Panc1 (cell line): ENCODE results near the gene PLD3.

ENCODE experiments used
- CTCF ChIP-seq: fragments of 450-650 bp; IDR thresholded peaks from 2 replicates; pipeline ENCODE4 v1.5.1; 2017; ENCODE audit warnings: mild to moderate bottlenecking
- POLR2AphosphoS5 ChIP-seq: IDR thresholded peaks from 2 replicates; pipeline ENCODE4 v1.6.1; 2012; ENCODE audit warnings: mild to moderate bottlenecking, low read depth, low read length, moderate library complexity
- REST ChIP-seq, 2 experiments: IDR thresholded peaks; 2 replicates each; pipeline ENCODE4 v1.6.1; 2011 to 2012; ENCODE audit warnings: low read depth in 2 of 2, control low read depth in 1 of 2, low read length in 1 of 2, mild to moderate bottlenecking in 1 of 2, moderate library complexity in 1 of 2; ENCODE audit not compliant: insufficient read depth in 1 of 2
- SIN3A ChIP-seq: IDR thresholded peaks from 2 replicates; pipeline ENCODE4 v1.6.1; 2012; ENCODE audit warnings: low read depth, mild to moderate bottlenecking, low read length, moderate library complexity, borderline replicate concordance; ENCODE audit not compliant: insufficient read depth
- TCF7L2 ChIP-seq: IDR thresholded peaks from 2 replicates; pipeline ENCODE4 v1.6.1; 2011; ENCODE audit warnings: mild to moderate bottlenecking, low read depth, low read length, inconsistent platforms

- TF ChIP-seq CTCF (no peak), TCF7L2 (no peak), REST (IDR thresholded peaks at IDR 0.05; ENCODE audit: insufficient read depth in 1 of 2, low read depth in 2 of 2, low read length in 1 of 2) (no peak), POLR2AphosphoS5 (no peak), SIN3A (no peak)
Observed at GRCh38 chr19:40317338-40317737, 31.2 kb upstream of the PLD3 start.
